HepG2 (cell line): ENCODE data around the gene GYS1. TPM values are rescaled to one million over a fixed set of nuclear protein-coding genes. Genes with fewer than 3 reads are reported as not detected.
A peak's percentile ranks its signal among the peaks of the same experiment; 100 is the strongest.

Source experiments
- ARID2 ChIP-seq: sonication (generic); formaldehyde crosslinking; IDR thresholded peaks from 2 replicates; pipeline ENCODE4 v1.8.1; 2022; ENCODE audit warnings: mild to moderate bottlenecking, missing genetic modification reagents, borderline replicate concordance
- CERS6 ChIP-seq: sonication (generic); formaldehyde crosslinking; IDR thresholded peaks from 2 replicates; pipeline ENCODE4 v1.5.0; 2020; ENCODE audit warnings: missing genetic modification reagents
- DMTF1 ChIP-seq: sonication (generic); formaldehyde crosslinking; IDR thresholded peaks from 2 replicates; pipeline ENCODE4 v1.4.0; 2020; ENCODE audit warnings: mild to moderate bottlenecking, missing genetic modification reagents
- IKZF5 ChIP-seq: IDR thresholded peaks from 2 replicates; pipeline ENCODE4 v1.6.1; 2018; ENCODE audit warnings: missing genetic modification reagents, mild to moderate bottlenecking, missing compliant biosample characterization
- MYNN ChIP-seq: sonication (generic); formaldehyde crosslinking; IDR thresholded peaks from 2 replicates; pipeline ENCODE4 v1.4.0; 2020; ENCODE audit warnings: mild to moderate bottlenecking, low read depth, missing genetic modification reagents
- PCBP1 ChIP-seq: fragments of 200-400 bp; formaldehyde crosslinking; IDR thresholded peaks from 2 replicates; pipeline ENCODE4 v1.6.1; 2017; ENCODE audit warnings: mild to moderate bottlenecking, low read depth, low read length, borderline replicate concordance
- TEF ChIP-seq: sonication (generic); formaldehyde crosslinking; IDR thresholded peaks from 2 replicates; pipeline ENCODE4 v1.5.0; 2020; ENCODE audit warnings: missing genetic modification reagents
- TIGD3 ChIP-seq: sonication (generic); formaldehyde crosslinking; IDR thresholded peaks from 2 replicates; pipeline ENCODE4 v1.5.1; 2020; ENCODE audit warnings: mild to moderate bottlenecking, missing genetic modification reagents, borderline replicate concordance
- ZKSCAN5 ChIP-seq: sonication (generic); formaldehyde crosslinking; IDR thresholded peaks from 2 replicates; pipeline ENCODE4 v1.5.1; 2020; ENCODE audit warnings: mild to moderate bottlenecking, missing genetic modification reagents
- ZNF275 ChIP-seq: sonication (generic); formaldehyde crosslinking; IDR thresholded peaks from 2 replicates; pipeline ENCODE4 v1.8.0; 2022; ENCODE audit warnings: missing genetic modification reagents, mild to moderate bottlenecking, inconsistent platforms, borderline replicate concordance
- ZNF570 ChIP-seq: sonication (generic); formaldehyde crosslinking; IDR thresholded peaks from 2 replicates; pipeline ENCODE4 v1.4.0; 2020; ENCODE audit warnings: mild to moderate bottlenecking, missing genetic modification reagents, borderline replicate concordance
- ZNF670 ChIP-seq: sonication (generic); formaldehyde crosslinking; IDR thresholded peaks from 2 replicates; pipeline ENCODE4 v1.8.0; 2022; ENCODE audit warnings: mild to moderate bottlenecking, missing genetic modification reagents, borderline replicate concordance
- ZNF766 ChIP-seq: sonication (generic); formaldehyde crosslinking; IDR thresholded peaks from 2 replicates; pipeline ENCODE4 v1.5.0; 2020; ENCODE audit warnings: missing genetic modification reagents, borderline replicate concordance
- ZSCAN12 ChIP-seq: sonication (generic); formaldehyde crosslinking; IDR thresholded peaks from 2 replicates; pipeline ENCODE4 v1.9.0; 2021; ENCODE audit warnings: mild to moderate bottlenecking, missing genetic modification reagents
- polyA plus RNA-seq, 8 experiments: library from polyadenylated mRNA; depleted of rRNA in 3 of 8; stranded (reverse) in 7 of 8; unstranded in 1 of 8; fragments of >200 nt; fragmentation: Illumina TruSeq in 4 of 8; extraction: Trizol in 4 of 8; gene quantifications; 2 replicates each; pipeline versions ENCODE4 v1.2.1 to v1.2.3, GENCODE V29; 2011 to 2016; ENCODE audit warnings: low read depth in 4 of 8, missing spikeins in 1 of 8, mixed read lengths in 1 of 8; ENCODE audit not compliant: insufficient read depth in 1 of 8
- total RNA-seq, 5 experiments: library from RNA; depleted of rRNA; stranded (reverse); fragments of >200 nt; fragmentation: Illumina TruSeq; extraction: Trizol; gene quantifications; 2 replicates each; pipeline ENCODE4 v1.2.3, GENCODE V29; 2016; ENCODE audit warnings: low read depth in 1 of 5

Gene GYS1
- total and polyA plus RNA-seq, 2 of the 13 experiments (the other 11 are each of a cell fraction or from before 2014, with no cell fraction given): 18.4 to 42.1 TPM

GRCh38 chr19:48966541-48967345 is 26.4 kb downstream of the GYS1 start (continued):
- TF ChIP-seq TEF (CRISPR knock-in tag) (0 out of 2 replicates have a peak, but pooled peaks have one; percentile 46), ZNF570 (CRISPR knock-in tag) (no peak), PCBP1 (no peak), ZNF275 (CRISPR knock-in tag) (no peak), DMTF1 (no peak), TIGD3 (CRISPR knock-in tag) (0 out of 2 replicates have a peak, but pooled peaks have one; percentile 64), ZKSCAN5 (CRISPR knock-in tag) (no peak), MYNN (CRISPR knock-in tag) (no peak), CERS6 (no peak), ARID2 (CRISPR knock-in tag) (no peak), IKZF5 (CRISPR knock-in tag) (no peak), ZSCAN12 (0 out of 2 replicates have a peak, but pooled peaks have one; percentile 15), ZNF766 (CRISPR knock-in tag) (no peak), ZNF670 (no peak)
